DOHH2 (cell line): ENCODE data around the gene COL8A2.

Source experiments
- H3F3A ChIP-seq: fragments of 200-600 bp; sonication (generic), shearing (Covaris generic); 2 replicates; pipeline ENCODE4 v1.6.0; 2016; ENCODE audit warnings: antibody characterized with exemption, mild to moderate bottlenecking; ENCODE audit not compliant: control insufficient read depth, insufficient read depth
- H3K27ac ChIP-seq: fragments of 200-600 bp; sonication (generic); 2 replicates; pipeline ENCODE4 v1.5.1; 2014; ENCODE audit warnings: low read depth, mild to moderate bottlenecking, low read length, moderate library complexity
- H3K27me3 ChIP-seq: fragments of 200-600 bp; sonication (generic); 2 replicates; pipeline ENCODE4 v1.6.1; 2014; ENCODE audit warnings: mild to moderate bottlenecking, low read length, mixed read lengths; ENCODE audit not compliant: control insufficient read depth
- H3K36me3 ChIP-seq: fragments of 200-600 bp; sonication (generic); 2 replicates; pipeline ENCODE4 v1.6.1; 2014; ENCODE audit warnings: mild to moderate bottlenecking, low read length, moderate library complexity, mixed read lengths; ENCODE audit not compliant: control insufficient read depth
- H3K4me1 ChIP-seq: fragments of 200-600 bp; sonication (generic); 2 replicates; pipeline ENCODE4 v1.6.1; 2014; ENCODE audit warnings: mild to moderate bottlenecking, low read length, mixed read lengths; ENCODE audit not compliant: control insufficient read depth
- H3K4me2 ChIP-seq: fragments of 200-600 bp; sonication (generic); 2 replicates; pipeline ENCODE4 v1.6.0; 2014; ENCODE audit warnings: mild to moderate bottlenecking, low read length, moderate library complexity
- H3K4me3 ChIP-seq: fragments of 200-600 bp; sonication (generic); 2 replicates; pipeline ENCODE4 v1.5.1; 2014; ENCODE audit warnings: mild to moderate bottlenecking, low read length, mixed read lengths
- H3K79me2 ChIP-seq: fragments of 200-600 bp; sonication (generic); 2 replicates; pipeline ENCODE4 v1.6.1; 2014; ENCODE audit warnings: mild to moderate bottlenecking, low read length, mixed read lengths; ENCODE audit not compliant: control insufficient read depth
- H3K9me2 ChIP-seq: fragments of 200-600 bp; sonication (generic); replicated peaks from 2 replicates; pipeline ENCODE4 v1.6.1; 2014; ENCODE audit warnings: mild to moderate bottlenecking, low read length, mixed read lengths; ENCODE audit not compliant: control insufficient read depth
- H3K9me3 ChIP-seq: fragments of 200-600 bp; sonication (generic); 2 replicates; pipeline ENCODE4 v1.6.1; 2014; ENCODE audit warnings: antibody characterized with exemption, low read length, mixed read lengths; ENCODE audit not compliant: control insufficient read depth, insufficient read depth
- H4K20me1 ChIP-seq: fragments of 200-600 bp; sonication (generic); 2 replicates; pipeline ENCODE4 v1.6.0; 2014; ENCODE audit warnings: low read depth, mild to moderate bottlenecking, antibody characterized with exemption, low read length, moderate library complexity; ENCODE audit not compliant: control insufficient read depth, insufficient read depth
- CTCF ChIP-seq: fragments of 200-600 bp; sonication (generic); IDR thresholded peaks from one replicate; pipeline ENCODE4 v1.5.1; 2014; ENCODE audit warnings: antibody characterized with exemption, mild to moderate bottlenecking, low read depth, low read length; ENCODE audit not compliant: poor library complexity, severe bottlenecking
- EZH2phosphoT487 ChIP-seq: fragments of 200-600 bp; sonication (generic); IDR thresholded peaks from 2 replicates; pipeline ENCODE4 v1.6.1; 2017; ENCODE audit warnings: borderline replicate concordance, mild to moderate bottlenecking, antibody characterized with exemption, low read length, moderate library complexity, mixed read lengths

COL8A2 gene

GRCh38 chr1:36135796-36136195 lies 10.8 kb upstream of the COL8A2 start:
- Histone ChIP-seq H3K27me3 (no peaks in the 10 kb centered on the region), H3K4me2 (no peak overlapping the region), H3K9me3 (no peaks in the 10 kb centered on the region), H3F3A (no peaks in the 10 kb centered on the region), H3K9me2 (no peaks in the 10 kb centered on the region), H3K79me2 (peaks cover 8% of the 10 kb centered on the region), H3K4me1 (no peaks in the 10 kb centered on the region), H3K4me3 (no peak overlapping the region), H4K20me1 (no peaks in the 10 kb centered on the region), H3K36me3 (peaks cover 41% of the 10 kb centered on the region), H3K27ac (no peak overlapping the region)
- no peak for TF ChIP-seq EZH2phosphoT487
- no peak for TF ChIP-seq CTCF

- Histone ChIP-seq H3K36me3 (peaks cover 38% of the 10 kb centered on the region), H3K79me2 (peaks cover 4% of the 10 kb centered on the region), H3K27ac (no peak overlapping the region), H3K4me1 (no peaks in the 10 kb centered on the region), H3K9me2 (no peaks in the 10 kb centered on the region), H3K9me3 (no peaks in the 10 kb centered on the region), H4K20me1 (no peaks in the 10 kb centered on the region), H3K27me3 (no peaks in the 10 kb centered on the region), H3K4me3 (no peak overlapping the region), H3F3A (no peaks in the 10 kb centered on the region), H3K4me2 (no peak overlapping the region)
- TF ChIP-seq CTCF (no peak), EZH2phosphoT487 (no peak)
These were observed 10.3 kb upstream of the COL8A2 start for GRCh38 chr1:36135330-36135667.

GRCh38 chr1:36134505-36135329 lies 9.7 kb upstream of the COL8A2 start:
- Histone ChIP-seq H3F3A (no peaks in the 10 kb centered on the region), H3K4me1 (no peaks in the 10 kb centered on the region), H3K36me3 (peaks cover 33% of the 10 kb centered on the region), H3K9me2 (no peaks in the 10 kb centered on the region), H3K4me2 (no peak overlapping the region), H3K4me3 (no peak overlapping the region), H3K27ac (no peak overlapping the region), H3K79me2 (no peaks in the 10 kb centered on the region), H3K27me3 (no peaks in the 10 kb centered on the region), H4K20me1 (no peaks in the 10 kb centered on the region), H3K9me3 (no peaks in the 10 kb centered on the region)
- TF ChIP-seq CTCF (peak; percentile 75), EZH2phosphoT487 (no peak)
